Measurements from ENCODE around the gene SYT3.
"Not testable (repeated sequence)": the region's sequence is repeated elsewhere in the genome, so short reads cannot be mapped to it uniquely, and the experiment has no call there.

Gene SYT3

GRCh38 chr19:50606059-50606836 lies 33.4 kb downstream of the SYT3 start:
- not testable (repeated sequence) for H3K36me3 ChIP-seq (ENCODE audit: control insufficient read depth, insufficient read depth, low read length, severe bottlenecking); H3K4me3 ChIP-seq (ENCODE audit: low read length); DNase-seq (ENCODE audit: low read depth); H3K4me1 ChIP-seq (ENCODE audit: control insufficient read depth, insufficient read depth, low read length); H3K9me3 ChIP-seq (ENCODE audit: control insufficient read depth, low read length); H3K9ac ChIP-seq (ENCODE audit: low read length)
- peaks cover 30% of the 10 kb centered on the region for H3K27me3 ChIP-seq (replicated peaks; ENCODE audit: control insufficient read depth, insufficient read depth, low read length)

GRCh38 chr19:50604264-50605073 lies 35.2 kb downstream of the SYT3 start:
- not testable (repeated sequence) for H3K9me3 ChIP-seq (ENCODE audit: control insufficient read depth, low read length); H3K4me1 ChIP-seq (ENCODE audit: control insufficient read depth, insufficient read depth, low read length); H3K9ac ChIP-seq (ENCODE audit: low read length); DNase-seq (ENCODE audit: low read depth); H3K4me3 ChIP-seq (ENCODE audit: low read length); H3K36me3 ChIP-seq (ENCODE audit: control insufficient read depth, insufficient read depth, low read length, severe bottlenecking)
- peaks cover 42% of the 10 kb centered on the region for H3K27me3 ChIP-seq (replicated peaks; ENCODE audit: control insufficient read depth, insufficient read depth, low read length)

- Histone ChIP-seq H3K27me3 (replicated peaks; ENCODE audit: control insufficient read depth, insufficient read depth, low read length) (peaks cover 37% of the 10 kb centered on the region), H3K4me3 (ENCODE audit: low read length) (no peak overlapping the region)
Observed at GRCh38 chr19:50602935-50603334, 36.7 kb downstream of the SYT3 start.

GRCh38 chr19:50602496-50602895 lies 37.2 kb downstream of the SYT3 start:
- Histone ChIP-seq H3K9me3 (ENCODE audit: control insufficient read depth, low read length) (no peaks in the 10 kb centered on the region), H3K9ac (ENCODE audit: low read length) (no peak overlapping the region), H3K4me1 (ENCODE audit: control insufficient read depth, insufficient read depth, low read length) (no peaks in the 10 kb centered on the region), H3K36me3 (ENCODE audit: control insufficient read depth, insufficient read depth, low read length, severe bottlenecking) (no peaks in the 10 kb centered on the region), H3K27me3 (replicated peaks; ENCODE audit: control insufficient read depth, insufficient read depth, low read length) (peaks cover 35% of the 10 kb centered on the region), H3K4me3 (ENCODE audit: low read length) (no peak overlapping the region)
- DNase-seq (ENCODE audit: low read depth), result no peak

More at GRCh38 chr19:50602935-50603334, 36.7 kb downstream of the SYT3 start:
- Histone ChIP-seq H3K36me3 (ENCODE audit: control insufficient read depth, insufficient read depth, low read length, severe bottlenecking) (no peaks in the 10 kb centered on the region), H3K9me3 (ENCODE audit: control insufficient read depth, low read length) (no peaks in the 10 kb centered on the region), H3K4me1 (ENCODE audit: control insufficient read depth, insufficient read depth, low read length) (no peaks in the 10 kb centered on the region), H3K9ac (ENCODE audit: low read length) (no peak overlapping the region)
- no peak for DNase-seq (ENCODE audit: low read depth)

GRCh38 chr19:50602089-50602422 lies 37.6 kb downstream of the SYT3 start:
- H3K9me3 ChIP-seq (ENCODE audit: control insufficient read depth, low read length), result no peaks in the 10 kb centered on the region
- no peaks in the 10 kb centered on the region for H3K36me3 ChIP-seq (ENCODE audit: control insufficient read depth, insufficient read depth, low read length, severe bottlenecking)
- peaks cover 31% of the 10 kb centered on the region for H3K27me3 ChIP-seq (replicated peaks; ENCODE audit: control insufficient read depth, insufficient read depth, low read length)
- H3K9ac ChIP-seq (ENCODE audit: low read length), result no peak overlapping the region
- no peak overlapping the region for H3K4me3 ChIP-seq (ENCODE audit: low read length)
- DNase-seq (ENCODE audit: low read depth), result no peak
- no peaks in the 10 kb centered on the region for H3K4me1 ChIP-seq (ENCODE audit: control insufficient read depth, insufficient read depth, low read length)

- DNase-seq (ENCODE audit: low read depth), result no peak
Observed at GRCh38 chr19:50601407-50602088, 38.1 kb downstream of the SYT3 start.

GRCh38 chr19:50599427-50599826 lies 40.3 kb downstream of the SYT3 start:
- Histone ChIP-seq H3K9ac (ENCODE audit: low read length) (no peak overlapping the region), H3K9me3 (ENCODE audit: control insufficient read depth, low read length) (no peaks in the 10 kb centered on the region), H3K27me3 (replicated peaks; ENCODE audit: control insufficient read depth, insufficient read depth, low read length) (peaks cover 31% of the 10 kb centered on the region), H3K4me3 (ENCODE audit: low read length) (no peak overlapping the region), H3K4me1 (ENCODE audit: control insufficient read depth, insufficient read depth, low read length) (no peaks in the 10 kb centered on the region), H3K36me3 (ENCODE audit: control insufficient read depth, insufficient read depth, low read length, severe bottlenecking) (no peaks in the 10 kb centered on the region)
- no peak for DNase-seq (ENCODE audit: low read depth)

More at GRCh38 chr19:50601407-50602088, 38.1 kb downstream of the SYT3 start:
- Histone ChIP-seq H3K27me3 (replicated peaks; ENCODE audit: control insufficient read depth, insufficient read depth, low read length) (peaks cover 31% of the 10 kb centered on the region), H3K9me3 (ENCODE audit: control insufficient read depth, low read length) (no peaks in the 10 kb centered on the region), H3K9ac (ENCODE audit: low read length) (no peak overlapping the region), H3K36me3 (ENCODE audit: control insufficient read depth, insufficient read depth, low read length, severe bottlenecking) (no peaks in the 10 kb centered on the region), H3K4me1 (ENCODE audit: control insufficient read depth, insufficient read depth, low read length) (no peaks in the 10 kb centered on the region), H3K4me3 (ENCODE audit: low read length) (no peak overlapping the region)

- no peak for DNase-seq (ENCODE audit: low read depth)
- no peaks in the 10 kb centered on the region for H3K4me1 ChIP-seq (ENCODE audit: control insufficient read depth, insufficient read depth, low read length)
- no peaks in the 10 kb centered on the region for H3K36me3 ChIP-seq (ENCODE audit: control insufficient read depth, insufficient read depth, low read length, severe bottlenecking)
- no peaks in the 10 kb centered on the region for H3K9me3 ChIP-seq (ENCODE audit: control insufficient read depth, low read length)
- H3K4me3 ChIP-seq (ENCODE audit: low read length), result no peak overlapping the region
- peaks cover 8% of the 10 kb centered on the region for H3K27me3 ChIP-seq (replicated peaks; ENCODE audit: control insufficient read depth, insufficient read depth, low read length)
- no peak overlapping the region for H3K9ac ChIP-seq (ENCODE audit: low read length)
Observed at GRCh38 chr19:50590191-50590590, 49.5 kb downstream of the SYT3 start.

GRCh38 chr19:50581795-50582660 lies 57.7 kb downstream of the SYT3 start:
- DNase-seq (ENCODE audit: low read depth); H3K4me3 ChIP-seq (ENCODE audit: low read length); H3K9ac ChIP-seq (ENCODE audit: low read length); H3K9me3 ChIP-seq (ENCODE audit: control insufficient read depth, low read length); H3K36me3 ChIP-seq (ENCODE audit: control insufficient read depth, insufficient read depth, low read length, severe bottlenecking); H3K4me1 ChIP-seq (ENCODE audit: control insufficient read depth, insufficient read depth, low read length): not testable (repeated sequence)
- H3K27me3 ChIP-seq (replicated peaks; ENCODE audit: control insufficient read depth, insufficient read depth, low read length), result peaks cover 14% of the 10 kb centered on the region

- no peaks in the 10 kb centered on the region for H3K9me3 ChIP-seq (ENCODE audit: control insufficient read depth, low read length)
- H3K27me3 ChIP-seq (replicated peaks; ENCODE audit: control insufficient read depth, insufficient read depth, low read length), result peaks cover 14% of the 10 kb centered on the region
- H3K4me1 ChIP-seq (ENCODE audit: control insufficient read depth, insufficient read depth, low read length), result no peaks in the 10 kb centered on the region
- H3K9ac ChIP-seq (ENCODE audit: low read length), result no peak overlapping the region
- H3K36me3 ChIP-seq (ENCODE audit: control insufficient read depth, insufficient read depth, low read length, severe bottlenecking), result no peaks in the 10 kb centered on the region
- no peak for DNase-seq (ENCODE audit: low read depth)
- H3K4me3 ChIP-seq (ENCODE audit: low read length), result no peak overlapping the region
Observed at GRCh38 chr19:50580970-50581634, 58.6 kb downstream of the SYT3 start.

Data from adipocyte (in vitro differentiated cells).